GM19438 (cell line): ENCODE results near the gene SRSF11.

Experiments
- ATAC-seq: cut with Tn5 transposase; IDR thresholded peaks from one replicate; pipeline ENCODE4 v1.9.1; 2021; ENCODE audit warnings: low read depth; ENCODE audit not compliant: unreplicated experiment

SRSF11 gene

GRCh38 chr1:70299472-70299871, 78.3 kb downstream of the SRSF11 start:
- ATAC-seq: no peak
